Endothelial cell of umbilical vein (primary cell): Measurements from ENCODE around the gene ACSS1. TPM values are rescaled to one million over a fixed set of nuclear protein-coding genes. Genes with fewer than 3 reads are reported as not detected.

Source experiments
- BruUV-seq: library from RNA; stranded (reverse); fragments of 400-500 nt; replicated peaks from 2 replicates; lab custom pipeline; 2021; lab: Mats Ljungman, UMichigan
- CTCF ChIA-PET: fragments of 300-600, 350-600 bp; sonication (Branson Sonifier 250); formaldehyde crosslinking; loops from one replicate; lab custom pipeline; 2021; ENCODE audit warnings: antibody characterized with exemption, inconsistent platforms; lab: Charles Lee
- POLR2A ChIA-PET: fragments of 300-600, 350-600 bp; sonication (Branson Sonifier 250); formaldehyde crosslinking; loops from one replicate; lab custom pipeline; 2021; ENCODE audit warnings: antibody characterized with exemption, inconsistent platforms; lab: Charles Lee
- DNase-seq: peaks from one replicate; pipeline ENCODE4 v3.0.0-alpha.2; 2011; ENCODE audit warnings: low read depth, low spot score
- FAIRE-seq: peaks from 2 replicates; lab custom pipeline; 2011; peaks lifted over from hg19 to GRCh38; lab: Jason Lieb, UNC
- H2AFZ ChIP-seq: 2 replicates; pipeline ENCODE4 v1.6.0; 2012; ENCODE audit warnings: low read depth, low read length, control low read depth, inconsistent platforms
- H3K27ac ChIP-seq: 2 replicates; pipeline ENCODE4 v1.5.1; 2011; ENCODE audit warnings: low read depth, mild to moderate bottlenecking, control low read depth, low read length, moderate library complexity; ENCODE audit not compliant: insufficient read depth
- H3K27me3 ChIP-seq, 2 experiments: 2 replicates each; pipeline versions ENCODE4 v1.6.0 to v1.6.1; 2011; ENCODE audit warnings: low read length in 2 of 2, mixed read lengths in 1 of 2; ENCODE audit not compliant: control insufficient read depth in 2 of 2, insufficient read depth in 2 of 2
- H3K36me3 ChIP-seq, 2 experiments: 2 replicates in 1 of 2; 3 replicates in 1 of 2; pipeline ENCODE4 v1.5.1; 2011; ENCODE audit warnings: low read length in 2 of 2, mild to moderate bottlenecking in 1 of 2, moderate library complexity in 1 of 2; ENCODE audit not compliant: control insufficient read depth in 2 of 2, insufficient read depth in 2 of 2; ENCODE audit errors: extremely low read depth in 1 of 2
- H3K4me1 ChIP-seq: 3 replicates; pipeline ENCODE4 v1.5.1; 2011; ENCODE audit warnings: mild to moderate bottlenecking, low read length; ENCODE audit not compliant: control insufficient read depth, insufficient read depth; ENCODE audit errors: extremely low read depth
- H3K4me2 ChIP-seq: 2 replicates; pipeline ENCODE4 v1.6.1; 2011; ENCODE audit warnings: low read length, control low read depth, mixed read lengths; ENCODE audit not compliant: insufficient read depth
- H3K4me3 ChIP-seq, 3 experiments: fragments of 200-600 bp in 1 of 3; sonication (generic), shearing (Covaris generic) in 1 of 3; replicated peaks in 1 of 3; 2 replicates each; pipeline ENCODE4 v1.5.1; 2011 to 2016; ENCODE audit warnings: control low read depth in 3 of 3, low read length in 3 of 3, mild to moderate bottlenecking in 2 of 3, inconsistent platforms in 1 of 3, low read depth in 1 of 3, moderate library complexity in 1 of 3; ENCODE audit not compliant: insufficient read depth in 1 of 3
- H3K79me2 ChIP-seq: 2 replicates; pipeline ENCODE4 v1.6.0; 2012; ENCODE audit warnings: low read length, inconsistent platforms; ENCODE audit not compliant: control insufficient read depth, insufficient read depth
- H3K9ac ChIP-seq: replicated peaks from 2 replicates; pipeline ENCODE3; 2011; ENCODE audit warnings: low read length, control low read depth; ENCODE audit not compliant: insufficient read depth; ENCODE audit errors: extremely low read depth
- H3K9me1 ChIP-seq: replicated peaks from 3 replicates; pipeline ENCODE4 v1.6.0; 2011; ENCODE audit warnings: mild to moderate bottlenecking, low read length; ENCODE audit not compliant: control insufficient read depth, insufficient read depth; ENCODE audit errors: extremely low read depth
- H3K9me3 ChIP-seq: replicated peaks from 2 replicates; pipeline ENCODE4 v1.5.1; 2012; ENCODE audit warnings: low read length, inconsistent platforms; ENCODE audit not compliant: control insufficient read depth, insufficient read depth
- H4K20me1 ChIP-seq: replicated peaks from 2 replicates; pipeline ENCODE3; 2011; ENCODE audit warnings: mild to moderate bottlenecking, low read length; ENCODE audit not compliant: control insufficient read depth, insufficient read depth; ENCODE audit errors: extremely low read depth
- CTCF ChIP-seq, 2 donors: IDR thresholded peaks; 1 replicate in 1 of 2; 2 replicates in 1 of 2; pipeline ENCODE4 v1.5.1; 2011; ENCODE audit warnings: low read length in 2 of 2, mild to moderate bottlenecking in 2 of 2, moderate library complexity in 2 of 2, control low read depth in 1 of 2, inconsistent platforms in 1 of 2, low read depth in 1 of 2; ENCODE audit not compliant: insufficient read depth in 1 of 2; ENCODE audit errors: extremely low read depth in 1 of 2
- EZH2 ChIP-seq: IDR thresholded peaks from 2 replicates; pipeline ENCODE4 v1.6.1; 2012; ENCODE audit warnings: borderline replicate concordance, low read depth, mild to moderate bottlenecking, moderate library complexity, low read length, inconsistent platforms; ENCODE audit not compliant: severe bottlenecking
- FOS ChIP-seq: IDR thresholded peaks from 2 replicates; pipeline ENCODE4 v1.6.1; 2011; ENCODE audit warnings: mild to moderate bottlenecking, low read length, moderate library complexity, borderline replicate concordance; ENCODE audit not compliant: insufficient read depth
- GATA2 ChIP-seq: IDR thresholded peaks from 2 replicates; pipeline ENCODE4 v1.7.0; 2011; ENCODE audit warnings: low read depth, mild to moderate bottlenecking, moderate library complexity, mixed read lengths, low read length; ENCODE audit not compliant: insufficient read length, insufficient read depth
- JUN ChIP-seq: IDR thresholded peaks from 2 replicates; pipeline ENCODE4 v1.6.1; 2011; ENCODE audit warnings: borderline replicate concordance, low read depth; ENCODE audit not compliant: insufficient read length, insufficient read depth
- MAX ChIP-seq: IDR thresholded peaks from 2 replicates; pipeline ENCODE4 v1.6.1; 2011; ENCODE audit not compliant: insufficient read depth, insufficient read length
- MYC ChIP-seq: IDR thresholded peaks from one replicate; pipeline ENCODE4 v1.6.1; 2011; ENCODE audit warnings: mild to moderate bottlenecking, low read depth, low read length
- POLR2A ChIP-seq: IDR thresholded peaks from 2 replicates; pipeline ENCODE4 v1.6.1; 2012; ENCODE audit warnings: low read depth, mild to moderate bottlenecking, control low read depth, low read length
- POLR2AphosphoS5 ChIP-seq: IDR thresholded peaks from 2 replicates; pipeline ENCODE4 v1.6.1; 2012; ENCODE audit warnings: low read depth, mild to moderate bottlenecking, control low read depth, low read length, moderate library complexity; ENCODE audit not compliant: insufficient read depth
- dilution Hi-C: fragments of 300-500 bp; cut with MboI; formaldehyde crosslinking; loops from one replicate; pipeline ENCODE4 v1.15.0; 2019; ENCODE audit warnings: low sequenced_read_pairs; ENCODE audit not compliant: extremely low pct_ligation_motif_present
- intact Hi-C: fragments of 100-400 bp; cut with micrococcal nuclease; formaldehyde crosslinking; loops from one replicate; pipeline ENCODE4 v1.10.0; 2022
- polyA plus RNA-seq, 4 experiments: library from polyadenylated mRNA; depleted of rRNA in 3 of 4; stranded (reverse) in 3 of 4; unstranded in 1 of 4; fragments of >200 nt; gene quantifications; 2 replicates each; pipeline versions ENCODE4 v1.2.1 to v1.2.3, GENCODE V29; 2011 to 2012; ENCODE audit warnings: missing spikeins in 1 of 4
- total RNA-seq: library from RNA; stranded (reverse); gene quantifications from 2 replicates; pipeline ENCODE4 v1.2.3, GENCODE V29; 2021

Gene ACSS1
- total and polyA plus RNA-seq, 2 donors (not counting 3 experiments of a cell fraction or from before 2014, with no cell fraction given), result 6.2 to 17.9 TPM

- no peak overlapping the region for H2AFZ ChIP-seq
- FAIRE-seq, result no peak
- H4K20me1 ChIP-seq, result no peaks in the 10 kb centered on the region
- no peaks in the 10 kb centered on the region for H3K9me3 ChIP-seq
- POLR2A ChIA-PET, result no interaction called here
- no TSS peak for BruUV-seq
- no peaks in the 10 kb centered on the region for H3K79me2 ChIP-seq
- peaks cover 0 to 12% of the 10 kb centered on the region in 2 experiments for H3K27me3 ChIP-seq
- TF ChIP-seq JUN, result no peak
- CTCF ChIA-PET, result no interaction called here
- H3K27ac ChIP-seq, result no peak overlapping the region
- H3K36me3 ChIP-seq, result no peaks in the 10 kb centered on the region
- dilution Hi-C loops (no loop called here), intact Hi-C loops (no loop called here)
- H3K4me2 ChIP-seq, result no peak overlapping the region
- no peak for DNase-seq
- H3K4me3 ChIP-seq, result no peak overlapping the region
- H3K9me1 ChIP-seq, result no peaks in the 10 kb centered on the region
- peaks cover 9% of the 10 kb centered on the region for H3K4me1 ChIP-seq
- H3K9ac ChIP-seq, result no peak overlapping the region
Observed at GRCh38 chr20:24998121-24998520, 59.8 kb downstream of the ACSS1 start.

- peaks cover 12% of the 10 kb centered on the region for H3K4me1 ChIP-seq
- dilution Hi-C loops (no loop called here), intact Hi-C loops (no loop called here)
- H3K27ac ChIP-seq, result no peak overlapping the region
- no TSS peak for BruUV-seq
- FAIRE-seq (no peak), DNase-seq (no peak)
- ChIA-PET POLR2A (no interaction called here), CTCF (interaction anchor here (1.9 to 4.7 kb wide), 4 partner anchors 67 to 402 kb away, joined by 6 to 96 read pairs (median 27); partner anchors contain the start of gene PYGB)
- TF ChIP-seq EZH2, result no peak
- TF ChIP-seq POLR2A, result no peak
- TF ChIP-seq JUN, result no peak
- no peak for TF ChIP-seq FOS
- TF ChIP-seq GATA2, result no peak
- no peak for TF ChIP-seq CTCF (IDR thresholded peaks at IDR 0.05; ENCODE audit: extremely low read depth in 1 of 2, insufficient read depth in 1 of 2, low read depth in 1 of 2, low read length in 2 of 2)
- no peak for TF ChIP-seq POLR2AphosphoS5
- TF ChIP-seq MYC, result no peak
- no peak for TF ChIP-seq MAX
- H4K20me1 ChIP-seq, result no peaks in the 10 kb centered on the region
- peaks cover 0 to 11% of the 10 kb centered on the region in 2 experiments for H3K27me3 ChIP-seq
- no peaks in the 10 kb centered on the region for H3K9me3 ChIP-seq
- no peaks in the 10 kb centered on the region for H3K79me2 ChIP-seq
- H3K36me3 ChIP-seq, result no peaks in the 10 kb centered on the region
- H3K4me2 ChIP-seq, result no peak overlapping the region
- no peak overlapping the region for H3K4me3 ChIP-seq
- H2AFZ ChIP-seq, result no peak overlapping the region
- H3K9ac ChIP-seq, result no peak overlapping the region
- no peaks in the 10 kb centered on the region for H3K9me1 ChIP-seq
Observed at GRCh38 chr20:24996449-24997377, 61.2 kb downstream of the ACSS1 start.
